Measurements from ENCODE around the gene ARHGEF25. TPM values are rescaled to one million over a fixed set of nuclear protein-coding genes. Genes with fewer than 3 reads are reported as not detected.
"Not testable (repeated sequence)": the region's sequence is repeated elsewhere in the genome, so short reads cannot be mapped to it uniquely, and the experiment has no call there.

The ARHGEF25 gene
- total RNA-seq, 1 donor from 2014 or later = 1.6 TPM

- Mint-ChIP-seq H3K4me3 (no peak overlapping the region), H3K9me3 (no peaks in the 10 kb centered on the region), H3K27ac (no peak overlapping the region), H3K36me3 (ENCODE audit: low read depth) (no peaks in the 10 kb centered on the region), H3K27me3 (peaks cover 2% of the 10 kb centered on the region), H3K4me1 (peaks cover 3% of the 10 kb centered on the region)
- intact Hi-C loops (cut with micrococcal nuclease) = loop anchor here (5.0 kb wide), 1 partner anchor 112 kb away; the partner anchor contains the start of gene OS9
- no peak for DNase-seq
Measured at GRCh38 chr12:57579677-57580465, 31.4 kb upstream of the ARHGEF25 start.

GRCh38 chr12:57580466-57580795 is 30.8 kb upstream of the ARHGEF25 start:
- Mint-ChIP-seq H3K36me3 (ENCODE audit: low read depth) (no peaks in the 10 kb centered on the region), H3K4me3 (no peak overlapping the region), H3K27ac (no peak overlapping the region), H3K4me1 (peaks cover 3% of the 10 kb centered on the region), H3K9me3 (no peaks in the 10 kb centered on the region), H3K27me3 (peaks cover 6% of the 10 kb centered on the region)
- no peak for DNase-seq
- intact Hi-C loops (cut with micrococcal nuclease) = loop anchor here (5.0 kb wide), 1 partner anchor 112 kb away; the partner anchor contains the start of gene OS9

- intact Hi-C loops (cut with micrococcal nuclease) = loop anchor here (5.0 kb wide), 1 partner anchor 110 kb away; the partner anchor contains the start of gene OS9
- H3K36me3 Mint-ChIP-seq (ENCODE audit: low read depth) = no peaks in the 10 kb centered on the region
- H3K4me3 Mint-ChIP-seq = no peak overlapping the region
- H3K9me3 Mint-ChIP-seq = no peaks in the 10 kb centered on the region
- H3K27me3 Mint-ChIP-seq = peaks cover 10% of the 10 kb centered on the region
- DNase-seq = no peak
- peaks cover 3% of the 10 kb centered on the region for H3K4me1 Mint-ChIP-seq
- no peak overlapping the region for H3K27ac Mint-ChIP-seq
Measured at GRCh38 chr12:57581802-57582201, 29.4 kb upstream of the ARHGEF25 start.

GRCh38 chr12:57582440-57582839 is 28.8 kb upstream of the ARHGEF25 start:
- no peaks in the 10 kb centered on the region for H3K9me3 Mint-ChIP-seq
- H3K4me3 Mint-ChIP-seq = no peak overlapping the region
- no peak overlapping the region for H3K27ac Mint-ChIP-seq
- H3K36me3 Mint-ChIP-seq (ENCODE audit: low read depth) = no peaks in the 10 kb centered on the region
- intact Hi-C loops (cut with micrococcal nuclease) = loop anchor here (5.0 kb wide), 1 partner anchor 110 kb away; the partner anchor contains the start of gene OS9
- H3K4me1 Mint-ChIP-seq = peaks cover 3% of the 10 kb centered on the region
- H3K27me3 Mint-ChIP-seq = peaks cover 10% of the 10 kb centered on the region
- no peak for DNase-seq

- Mint-ChIP-seq H3K9me3 (no peaks in the 10 kb centered on the region), H3K36me3 (ENCODE audit: low read depth) (no peaks in the 10 kb centered on the region), H3K4me3 (no peak overlapping the region), H3K4me1 (peaks cover 3% of the 10 kb centered on the region), H3K27ac (no peak overlapping the region), H3K27me3 (peaks cover 10% of the 10 kb centered on the region)
- intact Hi-C loops (cut with micrococcal nuclease) = loop anchor here (1.0 to 5.0 kb wide), 3 partner anchors 38 to 159 kb away; partner anchors contain the start of gene OS9
- peak; percentile 92 for DNase-seq
Measured at GRCh38 chr12:57583008-57583831, 28.0 kb upstream of the ARHGEF25 start.

GRCh38 chr12:57584050-57584449 is 27.2 kb upstream of the ARHGEF25 start:
- no peak overlapping the region for H3K27ac Mint-ChIP-seq
- H3K9me3 Mint-ChIP-seq = no peaks in the 10 kb centered on the region
- no peaks in the 10 kb centered on the region for H3K36me3 Mint-ChIP-seq (ENCODE audit: low read depth)
- intact Hi-C loops (cut with micrococcal nuclease) = loop anchor here (5.0 kb wide), 1 partner anchor 108 kb away; the partner anchor contains the start of gene OS9
- no peak for DNase-seq
- no peak overlapping the region for H3K4me3 Mint-ChIP-seq
- H3K4me1 Mint-ChIP-seq = peaks cover 3% of the 10 kb centered on the region
- H3K27me3 Mint-ChIP-seq = peaks cover 10% of the 10 kb centered on the region

GRCh38 chr12:57584690-57585089 is 26.5 kb upstream of the ARHGEF25 start:
- intact Hi-C loops (cut with micrococcal nuclease) = loop anchor here (5.0 kb wide), 1 partner anchor 108 kb away; the partner anchor contains the start of gene OS9

GRCh38 chr12:57585156-57585555 is 26.1 kb upstream of the ARHGEF25 start:
- no peaks in the 10 kb centered on the region for H3K9me3 Mint-ChIP-seq
- no peaks in the 10 kb centered on the region for H3K36me3 Mint-ChIP-seq (ENCODE audit: low read depth)
- no peak overlapping the region for H3K4me3 Mint-ChIP-seq
- intact Hi-C loops (cut with micrococcal nuclease) = no loop called here
- no peak for DNase-seq
- peaks cover 3% of the 10 kb centered on the region for H3K4me1 Mint-ChIP-seq
- H3K27me3 Mint-ChIP-seq = peaks cover 10% of the 10 kb centered on the region
- H3K27ac Mint-ChIP-seq = no peak overlapping the region

More at GRCh38 chr12:57584690-57585089, 26.5 kb upstream of the ARHGEF25 start:
- no peak overlapping the region for H3K4me3 Mint-ChIP-seq
- H3K27me3 Mint-ChIP-seq = peaks cover 10% of the 10 kb centered on the region
- no peaks in the 10 kb centered on the region for H3K9me3 Mint-ChIP-seq
- no peaks in the 10 kb centered on the region for H3K36me3 Mint-ChIP-seq (ENCODE audit: low read depth)
- no peak overlapping the region for H3K27ac Mint-ChIP-seq
- H3K4me1 Mint-ChIP-seq = peaks cover 3% of the 10 kb centered on the region
- DNase-seq = no peak

GRCh38 chr12:57586128-57586527 is 25.1 kb upstream of the ARHGEF25 start:
- DNase-seq = no peak
- no peak overlapping the region for H3K4me3 Mint-ChIP-seq
- no peaks in the 10 kb centered on the region for H3K9me3 Mint-ChIP-seq
- H3K27ac Mint-ChIP-seq = no peak overlapping the region
- H3K27me3 Mint-ChIP-seq = peaks cover 10% of the 10 kb centered on the region
- intact Hi-C loops (cut with micrococcal nuclease) = no loop called here
- no peaks in the 10 kb centered on the region for H3K36me3 Mint-ChIP-seq (ENCODE audit: low read depth)
- H3K4me1 Mint-ChIP-seq = peaks cover 9% of the 10 kb centered on the region

GRCh38 chr12:57586832-57587429 is 24.3 kb upstream of the ARHGEF25 start:
- Mint-ChIP-seq H3K36me3 (ENCODE audit: low read depth) (no peaks in the 10 kb centered on the region), H3K27me3 (peaks cover 10% of the 10 kb centered on the region), H3K27ac (no peak overlapping the region), H3K9me3 (no peaks in the 10 kb centered on the region), H3K4me3 (no peak overlapping the region), H3K4me1 (peaks cover 13% of the 10 kb centered on the region)
- DNase-seq = no peak
- intact Hi-C loops (cut with micrococcal nuclease) = no loop called here

GRCh38 chr12:57588951-57589610 is 22.2 kb upstream of the ARHGEF25 start:
- intact Hi-C loops (cut with micrococcal nuclease); H3K27ac Mint-ChIP-seq; H3K9me3 Mint-ChIP-seq; H3K36me3 Mint-ChIP-seq (ENCODE audit: low read depth); DNase-seq; H3K27me3 Mint-ChIP-seq; H3K4me3 Mint-ChIP-seq: not testable (repeated sequence)
- peaks cover 25% of the 10 kb centered on the region for H3K4me1 Mint-ChIP-seq

GRCh38 chr12:57590479-57590863 is 20.8 kb upstream of the ARHGEF25 start:
- H3K27ac Mint-ChIP-seq = peak overlapping the region; percentile 55
- peaks cover 7% of the 10 kb centered on the region for H3K36me3 Mint-ChIP-seq (ENCODE audit: low read depth)
- peak overlapping the region; percentile 89 for H3K4me3 Mint-ChIP-seq
- intact Hi-C loops (cut with micrococcal nuclease) = loop anchor here (2.0 kb wide), 4 partner anchors 30 to 112 kb away; partner anchors contain the start of genes ARHGAP9, B4GALNT1 and MBD6
- peaks cover 4% of the 10 kb centered on the region for H3K27me3 Mint-ChIP-seq
- H3K9me3 Mint-ChIP-seq = no peaks in the 10 kb centered on the region
- DNase-seq = no peak
- peaks cover 25% of the 10 kb centered on the region for H3K4me1 Mint-ChIP-seq
